HEK293 (cell line): Measurements from ENCODE around the gene USP1.

ENCODE experiments used
- KLF9 ChIP-seq: fragments of 450-650 bp; formaldehyde crosslinking; IDR thresholded peaks from 2 replicates; pipeline ENCODE4 v1.5.1; 2016; ENCODE audit warnings: missing biosample characterization, missing genetic modification characterization, low read depth
- REST ChIP-seq: fragments of 450-650 bp; formaldehyde crosslinking; IDR thresholded peaks from 2 replicates; pipeline ENCODE4 v1.5.1; 2016; ENCODE audit warnings: missing biosample characterization, missing genetic modification characterization
- ZNF324 ChIP-seq: fragments of 450-650 bp; formaldehyde crosslinking; IDR thresholded peaks from 2 replicates; pipeline ENCODE4 v1.5.1; 2016; ENCODE audit warnings: missing biosample characterization, missing genetic modification characterization
- TF ChIP-seq, protein P1 (sequence below): fragments of 450-650 bp; formaldehyde crosslinking; IDR thresholded peaks from 2 replicates; pipeline ENCODE4 v1.5.1; 2016; ENCODE audit warnings: missing biosample characterization, missing genetic modification characterization
- TF ChIP-seq, protein P2 (sequence below): fragments of 450-650 bp; formaldehyde crosslinking; IDR thresholded peaks from 2 replicates; pipeline ENCODE4 v1.5.1; 2016; ENCODE audit warnings: missing biosample characterization, missing genetic modification characterization, low read depth

- no peak for TF ChIP-seq REST
- TF ChIP-seq, protein P1, sequence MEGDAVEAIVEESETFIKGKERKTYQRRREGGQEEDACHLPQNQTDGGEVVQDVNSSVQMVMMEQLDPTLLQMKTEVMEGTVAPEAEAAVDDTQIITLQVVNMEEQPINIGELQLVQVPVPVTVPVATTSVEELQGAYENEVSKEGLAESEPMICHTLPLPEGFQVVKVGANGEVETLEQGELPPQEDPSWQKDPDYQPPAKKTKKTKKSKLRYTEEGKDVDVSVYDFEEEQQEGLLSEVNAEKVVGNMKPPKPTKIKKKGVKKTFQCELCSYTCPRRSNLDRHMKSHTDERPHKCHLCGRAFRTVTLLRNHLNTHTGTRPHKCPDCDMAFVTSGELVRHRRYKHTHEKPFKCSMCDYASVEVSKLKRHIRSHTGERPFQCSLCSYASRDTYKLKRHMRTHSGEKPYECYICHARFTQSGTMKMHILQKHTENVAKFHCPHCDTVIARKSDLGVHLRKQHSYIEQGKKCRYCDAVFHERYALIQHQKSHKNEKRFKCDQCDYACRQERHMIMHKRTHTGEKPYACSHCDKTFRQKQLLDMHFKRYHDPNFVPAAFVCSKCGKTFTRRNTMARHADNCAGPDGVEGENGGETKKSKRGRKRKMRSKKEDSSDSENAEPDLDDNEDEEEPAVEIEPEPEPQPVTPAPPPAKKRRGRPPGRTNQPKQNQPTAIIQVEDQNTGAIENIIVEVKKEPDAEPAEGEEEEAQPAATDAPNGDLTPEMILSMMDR (tag by site-specific recombination) = no peak
- TF ChIP-seq, protein P2, sequence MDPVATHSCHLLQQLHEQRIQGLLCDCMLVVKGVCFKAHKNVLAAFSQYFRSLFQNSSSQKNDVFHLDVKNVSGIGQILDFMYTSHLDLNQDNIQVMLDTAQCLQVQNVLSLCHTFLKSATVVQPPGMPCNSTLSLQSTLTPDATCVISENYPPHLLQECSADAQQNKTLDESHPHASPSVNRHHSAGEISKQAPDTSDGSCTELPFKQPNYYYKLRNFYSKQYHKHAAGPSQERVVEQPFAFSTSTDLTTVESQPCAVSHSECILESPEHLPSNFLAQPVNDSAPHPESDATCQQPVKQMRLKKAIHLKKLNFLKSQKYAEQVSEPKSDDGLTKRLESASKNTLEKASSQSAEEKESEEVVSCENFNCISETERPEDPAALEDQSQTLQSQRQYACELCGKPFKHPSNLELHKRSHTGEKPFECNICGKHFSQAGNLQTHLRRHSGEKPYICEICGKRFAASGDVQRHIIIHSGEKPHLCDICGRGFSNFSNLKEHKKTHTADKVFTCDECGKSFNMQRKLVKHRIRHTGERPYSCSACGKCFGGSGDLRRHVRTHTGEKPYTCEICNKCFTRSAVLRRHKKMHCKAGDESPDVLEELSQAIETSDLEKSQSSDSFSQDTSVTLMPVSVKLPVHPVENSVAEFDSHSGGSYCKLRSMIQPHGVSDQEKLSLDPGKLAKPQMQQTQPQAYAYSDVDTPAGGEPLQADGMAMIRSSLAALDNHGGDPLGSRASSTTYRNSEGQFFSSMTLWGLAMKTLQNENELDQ = no peak
- TF ChIP-seq KLF9 = no peak
- no peak for TF ChIP-seq ZNF324
These were observed 47.3 kb upstream of the USP1 start for GRCh38 chr1:62389531-62389930.
